VCaP (cell line): ENCODE measurements around the gene HELT.

ENCODE experiments used
- H3K27ac ChIP-seq: fragments of 450-650 bp; 2 replicates; pipeline ENCODE4 v1.5.1; 2017
- CTCF ChIP-seq: fragments of 450-650 bp; conservative IDR thresholded peaks from 2 replicates; pipeline ENCODE4 v1.5.1; 2017; ENCODE audit warnings: mild to moderate bottlenecking, moderate library complexity

Gene HELT

DNA sequence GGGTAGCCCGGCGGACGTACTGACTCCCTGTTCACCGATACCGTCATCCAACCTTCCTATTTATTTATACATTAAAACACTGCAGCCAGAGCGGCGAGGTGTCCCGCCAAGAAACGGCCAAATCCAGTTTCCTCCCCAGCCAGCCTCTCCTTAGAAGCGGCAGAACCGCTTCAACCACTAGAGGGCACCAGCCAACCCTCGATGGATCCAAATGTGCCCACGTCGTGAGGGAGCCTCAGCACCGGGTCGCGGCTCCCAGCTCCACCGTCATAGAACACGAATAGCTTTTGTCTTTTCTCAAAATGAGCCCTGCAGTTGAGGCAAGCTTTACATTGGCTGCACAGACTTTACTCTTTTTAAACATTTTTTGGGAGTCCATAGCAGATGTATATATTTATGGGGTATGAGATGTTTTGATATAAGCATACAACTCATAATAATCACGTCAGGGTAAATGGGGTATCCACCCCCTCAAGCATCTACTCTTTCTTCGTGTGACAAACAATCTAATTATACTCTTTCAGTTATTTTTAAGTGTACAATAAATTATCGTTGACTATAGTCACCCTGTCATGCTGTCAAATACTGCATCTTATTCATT, 13.0 kb upstream of the HELT start:
- peak; percentile 98 for TF ChIP-seq CTCF
- peak overlapping the region; percentile 74 for H3K27ac ChIP-seq

DNA sequence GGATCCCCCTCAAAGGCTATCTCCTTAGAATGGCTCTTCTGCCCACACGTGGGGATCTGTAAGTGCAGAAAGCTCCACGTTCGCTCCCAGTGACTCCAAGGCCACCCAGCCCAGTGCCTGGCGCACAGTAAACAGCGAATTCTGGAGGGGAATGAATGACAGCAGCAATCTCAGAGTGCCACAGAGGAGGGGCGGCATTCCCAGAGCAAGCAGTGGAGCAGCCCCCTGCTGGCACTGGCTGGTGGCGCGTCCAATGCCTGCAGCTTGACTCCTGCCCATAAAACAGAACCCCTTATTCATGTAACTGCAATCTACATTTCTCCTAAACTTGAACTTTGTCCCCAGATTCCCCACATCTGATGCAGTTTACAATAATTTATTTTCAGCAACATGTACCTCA, 6.9 kb upstream of the HELT start:
- peak; percentile 87 for TF ChIP-seq CTCF
- no peak overlapping the region for H3K27ac ChIP-seq

- H3K27ac ChIP-seq, result no peak overlapping the region
- TF ChIP-seq CTCF, result no peak
Observed at GRCh38 chr4:185013417-185014125, 4.7 kb upstream of the HELT start.

GRCh38 chr4:185015108-185015507, 3.2 kb upstream of the HELT start:
- H3K27ac ChIP-seq, result no peak overlapping the region
- TF ChIP-seq CTCF, result peak; percentile 48

GRCh38 chr4:185016101-185016940, 2.0 kb upstream of the HELT start:
- H3K27ac ChIP-seq, result no peak overlapping the region
- TF ChIP-seq CTCF, result no peak

- H3K27ac ChIP-seq, result no peak overlapping the region
- no peak for TF ChIP-seq CTCF
Observed at GRCh38 chr4:185016946-185017758, 1.1 kb upstream of the HELT start.
